GM08714 (cell line): ENCODE data around the gene GAL3ST2.
"Not testable (repeated sequence)": the region's sequence is repeated elsewhere in the genome, so short reads cannot be mapped to it uniquely, and the experiment has no call there.

Experiments
- H3K4me3 ChIP-seq: fragments of 200-500 bp; sonication (Bioruptor generic); 2 replicates; pipeline ENCODE4 v1.5.1; 2014; ENCODE audit warnings: mild to moderate bottlenecking, low read length, inconsistent platforms
- ZNF274 ChIP-seq: IDR thresholded peaks from 2 replicates; pipeline ENCODE4 v1.6.1; 2012; ENCODE audit warnings: mild to moderate bottlenecking, low read depth, low read length

Gene GAL3ST2

GRCh38 chr2:241770185-241770935, 6.3 kb upstream of the GAL3ST2 start:
- H3K4me3 ChIP-seq: no peak overlapping the region
- TF ChIP-seq ZNF274: no peak

- H3K4me3 ChIP-seq: no peak overlapping the region
- TF ChIP-seq ZNF274: no peak
Observed at GRCh38 chr2:241770936-241771285, 5.7 kb upstream of the GAL3ST2 start.

DNA sequence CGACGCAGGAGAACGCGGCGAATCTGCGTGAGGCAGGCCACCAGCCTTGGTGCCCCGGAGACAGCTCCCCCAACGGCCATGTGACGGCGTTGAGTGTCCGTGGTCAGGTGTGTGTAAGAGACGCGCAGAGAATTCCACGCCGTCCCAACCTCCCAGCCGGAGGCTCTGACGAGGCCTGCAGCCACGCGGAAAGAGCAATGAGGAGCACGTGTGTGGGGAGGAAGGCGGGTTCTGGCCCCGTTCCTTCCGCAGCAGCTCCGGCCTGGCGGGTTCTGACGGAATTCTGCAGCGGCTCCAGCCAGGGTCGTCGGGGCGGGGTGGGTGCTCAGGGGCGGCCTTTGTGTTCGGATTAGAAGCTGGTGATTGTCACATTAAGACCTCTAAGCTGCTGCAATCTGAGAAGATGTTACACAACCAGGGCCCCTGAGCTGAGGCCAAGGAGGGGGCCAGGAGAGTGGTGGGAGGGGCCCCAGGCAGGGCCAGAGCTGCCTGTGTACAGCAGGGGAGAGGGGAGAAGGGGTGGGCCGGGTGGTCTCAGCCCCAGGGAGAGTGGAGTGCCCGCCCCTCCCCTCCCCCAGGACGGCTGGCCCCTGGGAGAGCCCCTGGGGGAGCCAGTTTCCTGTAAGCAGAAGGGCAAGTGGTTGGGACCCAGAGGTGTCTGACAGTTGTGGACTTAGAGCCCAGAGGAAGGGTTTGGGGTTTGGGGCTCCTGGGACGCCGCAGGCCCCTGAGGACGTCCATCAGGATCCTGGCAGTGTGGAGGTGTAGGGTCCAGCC, 5.1 kb upstream of the GAL3ST2 start:
- H3K4me3 ChIP-seq: peak overlapping the region; percentile 12; the same call in 1 of the 2 replicates
- TF ChIP-seq ZNF274: no peak

DNA sequence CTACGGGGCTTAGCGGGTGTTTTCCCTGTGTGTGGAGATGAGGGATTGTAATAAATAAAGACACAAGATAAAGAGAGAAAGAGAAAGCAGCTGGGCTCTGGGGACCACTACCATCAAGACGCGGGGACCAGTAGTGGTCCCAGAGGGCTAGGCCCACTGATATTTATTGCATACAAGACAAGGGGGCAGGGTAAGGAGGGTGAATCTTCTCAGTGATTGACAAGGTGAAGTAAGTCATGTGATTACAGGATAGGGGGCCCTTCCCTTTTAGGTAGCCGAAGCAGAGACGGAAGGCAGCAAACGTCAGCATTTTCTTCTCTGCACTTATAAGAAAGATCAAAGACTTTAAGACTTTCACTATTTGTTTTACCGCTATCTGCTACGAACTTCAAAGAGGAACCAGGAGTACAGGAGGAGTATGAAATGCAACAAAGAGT, 4.5 kb upstream of the GAL3ST2 start:
- no peak for TF ChIP-seq ZNF274
- H3K4me3 ChIP-seq: peak overlapping the region; percentile 12; the same call in 1 of the 2 replicates

- H3K4me3 ChIP-seq: no peak overlapping the region
- TF ChIP-seq ZNF274: no peak
Observed at GRCh38 chr2:241773511-241774418, 2.9 kb upstream of the GAL3ST2 start.

DNA sequence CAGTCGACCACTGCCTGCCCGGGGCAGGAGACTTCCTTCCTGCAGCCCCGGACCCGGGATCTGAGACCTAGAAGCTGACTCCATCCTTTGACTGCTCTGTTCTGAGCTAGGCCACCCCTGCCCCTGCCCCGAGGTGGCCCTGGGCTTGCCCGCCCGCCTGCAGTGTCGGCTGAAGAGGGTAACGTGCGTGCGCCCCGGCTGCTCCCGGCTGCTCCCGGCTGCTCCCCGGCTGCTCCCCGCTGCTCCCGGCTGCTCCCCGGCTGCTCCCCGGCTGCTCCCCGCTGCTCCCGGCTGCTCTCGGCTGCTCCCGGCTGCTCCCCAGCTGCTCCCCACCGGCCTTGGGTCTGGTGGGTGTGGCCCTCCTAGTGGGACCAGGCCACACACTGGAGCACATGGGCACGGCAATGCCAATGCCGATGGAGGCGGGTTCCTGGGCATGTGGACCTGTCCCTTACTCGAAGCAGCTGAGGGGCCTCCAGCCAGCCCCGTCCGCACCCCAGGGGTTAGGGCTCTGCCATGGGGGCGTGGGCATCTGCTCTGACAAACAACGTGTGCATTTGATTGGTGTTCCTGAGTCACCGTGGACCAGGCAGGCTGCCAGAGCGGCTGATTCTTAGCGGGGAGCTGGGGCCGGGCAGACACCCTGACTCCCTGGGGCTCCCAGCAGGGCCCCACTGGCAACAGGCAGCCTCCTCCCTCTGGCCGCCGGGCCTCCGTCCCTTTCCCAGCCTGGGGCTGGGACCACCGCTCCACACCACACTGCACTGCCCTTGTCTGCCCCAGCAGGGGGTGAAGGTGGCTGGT, 2.0 kb upstream of the GAL3ST2 start:
- TF ChIP-seq ZNF274: no peak
- H3K4me3 ChIP-seq: no peak overlapping the region

DNA sequence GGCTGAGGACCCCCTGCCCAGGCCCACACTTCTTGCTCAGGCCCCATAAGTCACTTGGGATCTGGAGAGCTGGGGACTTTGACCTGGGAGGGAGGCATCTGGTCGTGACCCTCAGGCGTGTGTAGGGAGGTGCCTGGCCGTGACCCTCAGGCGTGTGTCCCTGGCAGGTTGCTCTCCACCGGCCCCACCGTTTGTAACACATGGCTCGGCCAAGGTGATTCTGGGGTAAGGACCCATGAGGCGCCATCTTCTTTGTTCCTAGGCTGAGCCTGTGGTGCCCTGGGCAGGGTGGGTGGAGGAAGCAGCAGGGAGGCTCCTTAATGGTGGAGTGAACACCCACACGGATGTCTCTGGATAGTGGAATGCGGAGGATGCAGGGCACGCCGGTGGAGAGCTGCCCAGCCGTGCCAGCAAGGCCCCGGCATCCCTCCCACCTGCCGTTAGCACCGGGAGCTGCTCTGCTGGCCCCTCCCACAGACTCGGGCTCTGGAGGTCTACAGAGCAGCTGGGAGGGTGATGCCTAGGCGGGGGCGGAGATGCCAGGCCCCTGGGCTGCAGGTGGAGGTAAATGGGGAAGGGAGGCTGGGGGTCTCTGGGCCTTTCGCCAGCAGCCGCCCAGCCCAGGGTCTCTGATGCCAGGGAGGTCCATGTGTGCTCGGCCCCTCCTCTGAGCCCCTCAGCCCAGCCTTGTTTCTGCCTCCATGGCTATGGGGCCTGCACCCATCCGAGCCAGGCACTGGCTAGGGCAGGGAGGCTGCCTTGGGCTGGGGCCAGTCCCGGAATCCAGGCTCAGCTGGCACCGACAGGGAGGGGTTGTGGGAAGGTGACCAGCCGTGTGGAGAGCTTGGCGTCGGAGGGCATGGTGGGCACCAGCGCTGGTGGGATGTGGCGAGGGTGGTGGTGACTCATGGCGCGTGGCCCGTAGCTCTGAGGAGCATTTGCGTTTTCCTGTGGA, 1.1 kb upstream of the GAL3ST2 start:
- no peak overlapping the region for H3K4me3 ChIP-seq
- TF ChIP-seq ZNF274: no peak

GRCh38 chr2:241777170-241777685, 606 bp downstream of the GAL3ST2 start:
- TF ChIP-seq ZNF274: no peak
- no peak overlapping the region for H3K4me3 ChIP-seq

- no peak overlapping the region for H3K4me3 ChIP-seq
Observed at GRCh38 chr2:241777686-241778627, 1.3 kb downstream of the GAL3ST2 start.

DNA sequence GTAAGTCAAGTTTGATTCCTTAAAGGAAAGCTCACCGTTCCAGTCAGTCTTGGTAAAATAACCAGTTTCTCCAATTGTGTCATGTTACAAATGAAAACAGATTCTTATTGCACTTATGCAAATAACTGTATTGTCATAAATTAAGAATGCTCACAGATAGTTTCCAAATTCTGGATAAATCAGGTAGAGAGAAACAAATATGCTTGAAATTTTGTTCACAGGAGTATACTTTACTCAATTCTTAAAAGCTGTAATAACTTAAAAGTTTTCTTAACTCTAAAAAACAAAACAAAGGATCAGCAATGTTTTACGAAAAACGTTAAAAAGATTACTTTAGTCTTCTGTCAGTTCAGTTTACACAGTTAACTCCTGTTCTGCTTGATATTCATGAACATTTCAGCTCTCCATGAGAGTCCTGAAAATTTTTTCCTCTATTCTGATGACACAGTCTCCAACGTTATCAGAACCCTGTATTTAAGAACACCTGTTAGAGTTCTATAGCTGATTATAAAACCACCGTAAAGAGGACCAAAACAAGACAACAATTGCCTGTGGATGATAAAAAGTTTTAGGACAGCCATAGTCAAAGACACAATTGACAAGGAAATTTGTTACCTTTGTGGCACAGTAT, 4.4 kb downstream of the GAL3ST2 start:
- no peak for TF ChIP-seq ZNF274
- H3K4me3 ChIP-seq: no peak overlapping the region

More at GRCh38 chr2:241777686-241778627, 1.3 kb downstream of the GAL3ST2 start:
- no peak for TF ChIP-seq ZNF274

DNA sequence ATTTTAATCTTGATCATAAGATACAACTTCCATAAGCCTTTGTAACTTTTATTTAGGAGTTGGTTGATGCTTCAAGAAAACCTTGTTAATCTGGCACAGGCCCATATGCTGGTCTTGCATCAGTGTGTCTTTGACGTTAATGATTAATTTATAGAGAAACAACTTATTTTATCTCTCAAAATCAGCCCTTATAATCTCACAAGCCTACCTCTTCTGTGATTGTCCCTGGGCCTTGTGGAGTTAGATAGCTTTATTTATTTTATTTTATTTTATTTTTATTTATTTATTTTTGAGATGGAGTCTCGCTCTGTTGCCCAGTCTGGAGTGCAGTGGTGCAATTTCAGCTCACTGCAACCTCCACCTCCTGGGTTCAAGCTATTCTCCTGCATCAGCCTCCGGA, 5.4 kb downstream of the GAL3ST2 start:
- not testable (repeated sequence) for H3K4me3 ChIP-seq
